ENCODE measurements around the gene CFAP99.
"Not testable (repeated sequence)": the region's sequence is repeated elsewhere in the genome, so short reads cannot be mapped to it uniquely, and the experiment has no call there.

Gene CFAP99

DNA sequence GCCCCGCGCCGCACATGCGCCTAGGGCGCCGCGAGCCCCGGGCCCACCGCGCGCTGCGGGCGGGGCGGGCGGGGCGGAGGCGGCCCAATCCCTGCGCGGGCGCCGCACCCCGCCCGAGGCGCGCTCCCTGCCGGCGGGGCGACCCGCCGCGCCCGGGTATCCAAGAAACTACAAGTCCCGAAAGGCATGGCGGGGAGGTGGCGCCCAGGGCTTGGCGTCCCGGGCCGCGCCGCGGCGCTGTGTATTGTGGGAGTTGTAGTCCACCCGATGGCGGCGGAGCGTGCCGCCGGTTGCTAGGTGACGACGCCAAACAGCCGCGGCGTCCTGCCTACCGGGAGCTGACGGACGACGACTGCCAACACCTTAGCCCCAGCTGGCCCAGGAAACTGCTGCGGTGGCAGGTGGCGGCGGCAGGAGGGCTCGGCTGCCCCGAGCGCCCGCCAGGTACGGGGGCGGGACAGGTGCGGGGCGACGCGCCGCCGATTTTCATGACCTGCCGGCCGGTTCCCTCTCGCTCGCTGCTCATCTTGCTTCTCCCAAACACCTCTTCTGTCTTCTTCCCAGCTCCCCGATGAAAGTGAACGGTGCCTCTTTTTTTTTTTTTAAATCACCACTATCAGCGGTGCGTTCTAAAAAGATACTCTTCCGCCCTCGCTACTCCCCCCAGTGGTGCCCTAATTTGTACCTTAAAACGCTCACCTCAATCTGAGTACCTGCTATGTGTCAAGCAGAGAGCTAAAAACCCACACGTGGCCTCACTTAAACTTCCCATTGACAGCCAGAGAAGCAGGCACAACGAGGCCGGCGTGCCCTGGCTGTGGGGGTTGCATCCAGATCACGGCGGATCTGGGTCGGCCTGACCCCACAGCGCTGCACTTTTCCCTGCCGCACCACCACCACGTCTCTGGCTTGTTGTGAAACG is at the start of gene CFAP99:
Gene CFAP99 (plus strand): TSS at position 306 of the 922 bp plus-strand sequence.
- peak; percentile 72 to 86 for DNase-seq

- no peak for DNase-seq
Measured at GRCh38 chr4:2370597-2371320, 48.0 kb upstream of the CFAP99 start.

DNA sequence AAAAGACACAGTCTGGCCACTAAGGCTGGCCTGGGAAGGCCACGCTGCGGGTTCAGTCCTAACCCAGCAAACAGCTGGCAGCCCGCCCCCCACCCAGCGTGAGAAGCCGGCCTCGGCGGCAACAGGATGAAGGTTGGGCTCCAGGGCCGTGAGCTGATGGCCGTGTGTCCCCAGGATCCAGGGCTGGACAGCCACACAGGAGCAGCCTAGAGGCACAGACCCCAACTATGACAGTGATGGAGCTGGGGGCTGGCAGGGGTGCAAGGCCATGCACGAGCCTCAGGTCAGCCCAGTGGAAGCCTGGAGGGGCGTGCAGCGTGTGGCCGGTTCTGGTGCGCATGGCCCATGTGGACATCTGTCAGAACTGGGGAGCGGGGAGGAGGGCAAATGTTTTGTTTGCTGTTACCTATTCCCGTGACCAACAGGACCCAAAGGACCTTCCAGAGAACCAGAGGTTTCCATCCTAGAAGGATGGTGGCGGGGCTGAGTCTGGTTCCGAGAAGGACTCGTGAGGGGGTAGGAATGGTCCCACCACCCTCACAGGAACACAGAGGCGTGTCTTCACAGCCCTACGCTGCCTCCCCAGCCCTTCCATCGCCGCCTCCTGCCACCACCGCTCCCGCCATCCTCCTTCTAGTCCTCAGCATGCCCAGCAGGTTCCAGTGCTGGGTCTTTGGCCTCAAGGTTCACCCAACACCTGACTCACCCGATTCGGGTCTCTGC is 46.8 kb upstream of the CFAP99 start:
- DNase-seq = no peak

DNA sequence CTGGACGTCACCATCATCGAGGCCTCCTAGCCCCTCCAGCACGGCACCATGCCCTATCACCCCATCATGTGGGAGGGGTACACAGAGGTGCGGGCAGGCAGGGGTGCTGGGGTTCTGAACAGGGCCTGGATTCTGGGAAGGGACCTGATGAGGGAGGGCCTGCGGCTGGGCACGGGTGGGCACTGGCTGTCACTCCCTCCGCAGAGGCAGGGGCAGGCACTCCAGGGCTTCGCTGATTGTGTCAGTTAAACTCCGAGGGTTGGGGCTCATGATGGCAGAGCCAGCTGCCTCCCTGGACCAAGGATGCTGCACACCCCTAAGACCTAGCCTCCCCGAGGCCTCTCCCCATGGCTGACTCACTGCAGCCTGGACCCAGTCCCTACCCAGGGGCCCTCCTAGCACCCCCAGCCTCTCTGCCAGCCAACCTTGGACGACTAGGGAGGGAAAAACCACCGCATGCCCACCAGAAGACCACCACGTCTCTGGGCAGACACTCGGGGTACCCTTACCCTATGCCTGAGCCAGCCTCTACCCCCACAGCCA is 46.2 kb upstream of the CFAP99 start:
- no peak for DNase-seq

DNA sequence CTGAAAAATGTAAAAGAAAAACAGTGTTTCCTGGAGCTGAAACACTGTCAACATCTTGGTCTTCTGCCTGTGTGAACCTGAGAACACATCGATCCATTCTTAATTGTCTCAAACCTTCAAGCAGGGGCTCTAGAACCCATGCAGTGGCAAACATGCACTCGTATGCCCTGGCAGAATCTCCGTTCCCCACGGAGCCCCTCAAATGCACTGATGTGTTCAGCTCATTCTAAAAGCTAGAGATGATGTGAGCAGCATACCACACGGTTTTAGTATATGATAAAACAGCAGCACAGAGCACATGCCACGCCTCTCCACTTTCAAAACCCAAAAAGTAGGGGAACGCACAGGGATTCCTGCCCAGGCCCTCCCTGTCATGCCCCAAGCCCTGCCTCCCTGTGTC is 45.2 kb upstream of the CFAP99 start:
- no peak for DNase-seq

GRCh38 chr4:2375427-2375826 is 43.3 kb upstream of the CFAP99 start:
- no peak for DNase-seq

- DNase-seq = no peak
Measured at GRCh38 chr4:2377241-2377640, 41.5 kb upstream of the CFAP99 start.

GRCh38 chr4:2378401-2378800 is 40.4 kb upstream of the CFAP99 start:
- DNase-seq = no peak

GRCh38 chr4:2378898-2379297 is 39.9 kb upstream of the CFAP99 start:
- no peak for DNase-seq

DNA sequence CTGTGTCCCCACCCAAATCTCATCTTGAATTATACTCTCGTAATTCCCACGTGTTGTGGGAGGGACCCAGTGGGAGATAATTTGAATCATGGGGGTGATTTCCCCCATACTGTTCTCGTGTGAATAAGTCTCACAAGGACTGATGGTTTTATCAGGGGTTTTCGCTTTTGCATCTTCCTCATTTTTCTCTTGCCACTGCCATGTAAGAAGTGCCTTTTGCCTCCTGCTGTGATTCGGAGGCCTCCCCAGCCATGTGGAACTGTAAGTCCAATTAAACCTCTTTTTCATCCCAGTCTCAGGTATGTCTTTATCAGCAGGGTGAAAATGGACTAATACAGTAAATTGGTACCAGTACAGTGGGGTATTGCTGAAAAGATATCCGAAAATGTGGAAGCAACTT is 38.2 kb upstream of the CFAP99 start:
- not testable (repeated sequence) for DNase-seq

DNA sequence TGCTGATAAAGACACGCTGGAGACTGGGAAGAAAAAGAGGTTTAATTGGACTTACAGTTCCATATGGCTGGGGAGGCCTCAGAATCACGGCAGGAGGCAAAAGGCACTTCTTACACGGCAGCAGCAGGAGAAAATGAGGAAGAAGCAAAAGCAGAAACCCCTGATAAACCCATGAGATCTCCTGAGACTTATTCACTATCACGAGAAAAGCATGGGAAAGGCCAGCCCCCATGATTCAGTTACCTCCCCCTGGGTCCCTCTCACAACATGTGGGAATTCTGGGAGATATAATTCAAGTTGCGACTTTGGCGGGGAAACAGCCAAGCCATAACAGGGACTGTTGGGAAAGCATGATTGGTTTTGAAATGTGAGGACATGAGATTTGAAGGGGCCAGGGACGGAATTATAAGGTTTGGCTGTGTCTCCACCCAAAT is 36.0 kb upstream of the CFAP99 start:
- not testable (repeated sequence) for DNase-seq

- not testable (repeated sequence) for DNase-seq
Measured at GRCh38 chr4:2383220-2383631, 35.5 kb upstream of the CFAP99 start.

DNA sequence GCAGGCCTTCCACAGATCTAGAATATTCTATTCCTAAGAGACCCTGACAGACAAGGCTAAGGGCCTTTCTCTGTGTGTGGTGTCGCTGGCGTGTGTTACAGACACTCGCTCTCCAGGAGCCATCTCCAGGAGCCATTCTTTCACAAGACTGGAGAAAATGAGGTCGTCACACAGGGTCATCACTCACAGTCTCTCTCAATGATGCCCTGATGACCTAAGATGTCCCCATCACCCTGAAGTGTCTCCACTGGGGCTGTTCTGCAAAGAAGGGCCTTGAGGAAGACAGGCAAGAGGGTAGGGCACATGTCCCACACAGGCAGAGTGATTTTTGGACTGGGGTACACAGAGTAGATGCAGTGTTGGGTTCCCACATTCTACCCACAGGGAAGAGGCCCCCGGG is 35.0 kb upstream of the CFAP99 start:
- DNase-seq = no peak

- DNase-seq = no peak
Measured at GRCh38 chr4:2384245-2384644, 34.5 kb upstream of the CFAP99 start.

- DNase-seq = no peak
Measured at GRCh38 chr4:2385516-2385915, 33.2 kb upstream of the CFAP99 start.

GRCh38 chr4:2386717-2387116 is 32.0 kb upstream of the CFAP99 start:
- DNase-seq = no peak

GRCh38 chr4:2387218-2387617 is 31.5 kb upstream of the CFAP99 start:
- DNase-seq = no peak

DNA sequence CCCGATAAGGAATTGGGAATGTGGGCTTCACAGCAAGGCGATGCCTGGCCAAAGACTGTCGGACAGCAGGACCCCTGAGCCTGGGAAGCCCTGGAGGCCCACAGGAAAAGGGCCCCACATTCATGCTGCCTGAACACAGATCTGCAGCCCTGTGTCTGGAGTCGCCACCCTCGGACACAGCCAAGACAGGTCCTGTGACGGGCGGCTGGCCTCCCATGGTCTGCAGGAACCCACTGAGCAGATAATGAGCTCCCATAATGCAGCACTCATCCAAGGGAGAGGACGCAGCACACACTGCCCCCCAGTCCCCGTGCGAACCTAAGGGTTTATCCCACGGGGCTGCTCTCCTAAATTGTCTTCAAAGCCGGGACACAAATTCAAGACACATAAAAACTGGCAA is 30.9 kb upstream of the CFAP99 start:
- no peak for DNase-seq

GRCh38 chr4:2388429-2389182 is 30.1 kb upstream of the CFAP99 start:
- no peak for DNase-seq

DNA sequence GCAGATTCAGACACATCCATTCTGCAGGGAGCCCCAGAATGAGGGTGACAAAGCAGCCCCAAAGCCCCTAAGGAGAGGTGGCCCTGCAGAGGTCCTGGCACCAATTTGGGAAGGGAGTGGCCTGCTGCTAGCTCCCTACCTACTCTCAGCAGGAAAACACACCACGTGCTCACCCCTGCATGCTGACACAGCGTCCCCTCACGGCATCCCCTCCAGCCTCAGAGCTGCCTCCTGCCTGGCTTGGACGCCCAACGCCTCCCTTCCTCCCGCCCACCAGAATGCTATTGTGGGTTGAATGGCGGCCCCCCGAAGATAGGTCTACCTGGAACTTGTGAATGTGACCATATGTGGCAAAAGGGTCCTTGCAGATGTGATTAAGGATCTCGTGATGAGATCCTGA is 29.1 kb upstream of the CFAP99 start:
- DNase-seq = no peak

DNA sequence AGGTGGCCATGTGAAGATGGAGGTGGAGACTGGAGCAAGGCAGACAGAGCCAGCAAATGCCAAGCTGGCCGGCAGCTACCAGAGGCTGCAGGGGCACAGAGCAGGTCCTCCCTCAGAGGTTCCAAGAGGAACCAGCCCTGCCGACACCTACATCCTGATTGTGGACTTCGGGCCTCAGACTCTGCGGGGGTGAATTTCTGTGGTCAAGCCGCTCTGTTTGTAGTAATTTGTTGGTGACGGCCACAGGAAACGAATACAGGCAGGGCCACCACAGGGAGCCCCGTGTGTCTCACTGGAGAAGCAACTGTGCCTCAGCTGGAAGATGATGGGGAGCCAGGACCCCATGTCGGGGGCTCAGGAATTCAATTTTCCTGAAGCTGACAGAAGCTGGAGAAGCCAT is 28.6 kb upstream of the CFAP99 start:
- no peak for DNase-seq

DNA sequence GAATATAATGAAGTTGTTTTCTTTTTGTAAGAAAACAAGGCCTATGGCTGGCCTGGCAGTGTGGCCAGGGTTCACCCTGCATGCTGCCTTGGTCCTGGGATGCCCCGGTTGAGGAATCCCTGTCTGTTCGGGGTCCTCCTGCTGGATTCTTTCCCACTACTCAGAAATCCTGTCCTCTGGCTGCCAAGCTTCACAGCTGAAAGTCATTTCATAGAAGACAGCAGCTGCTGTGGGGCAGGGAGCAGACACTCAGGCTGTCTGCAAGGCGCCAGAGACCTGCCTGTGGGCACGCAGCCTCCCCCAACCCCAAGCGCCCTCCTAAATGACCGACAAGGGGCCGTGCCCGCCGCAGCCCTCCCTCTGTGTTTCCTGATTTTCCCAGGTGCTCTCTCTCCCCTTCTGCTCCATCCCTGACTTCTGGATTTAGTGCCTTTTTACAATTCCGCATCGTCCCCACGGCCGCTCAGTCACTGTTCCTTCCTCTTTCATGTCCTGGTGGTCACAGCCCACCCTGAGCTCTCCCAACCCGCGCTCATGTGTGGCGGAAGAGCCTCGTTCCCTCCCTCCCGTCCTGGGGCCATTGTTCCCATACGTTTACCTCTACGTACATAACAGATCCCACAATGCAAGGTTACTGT is 27.9 kb upstream of the CFAP99 start:
- DNase-seq = peak in 1 of 2 donors; percentile 23
